ENCODE measurements around the gene RHOT1.
"Not testable (repeated sequence)": the region's sequence is repeated elsewhere in the genome, so short reads cannot be mapped to it uniquely, and the experiment has no call there.

- not testable (repeated sequence) for TF ChIP-seq CTCF (IDR thresholded peaks at IDR 0.05); SIN3A (IDR thresholded peaks at IDR 0.05; ENCODE audit: borderline replicate concordance, insufficient read depth, low read depth, low read length); POLR2AphosphoS5 (IDR thresholded peaks at IDR 0.05; ENCODE audit: low read depth, low read length); REST (IDR thresholded peaks at IDR 0.05; ENCODE audit: insufficient read depth in 1 of 2, low read depth in 2 of 2, low read length in 1 of 2)
Observed at GRCh38 chr17:32179526-32179925, 37.2 kb downstream of the RHOT1 start.

Measured in Panc1 (cell line).